Measurements from ENCODE around the gene CDC14A. TPM values are rescaled to one million over a fixed set of nuclear protein-coding genes. Genes with fewer than 3 reads are reported as not detected.

CDC14A gene
- total and polyA plus RNA-seq, 9 donors: 3.8 to 6.6 (median 4.6) TPM

DNA sequence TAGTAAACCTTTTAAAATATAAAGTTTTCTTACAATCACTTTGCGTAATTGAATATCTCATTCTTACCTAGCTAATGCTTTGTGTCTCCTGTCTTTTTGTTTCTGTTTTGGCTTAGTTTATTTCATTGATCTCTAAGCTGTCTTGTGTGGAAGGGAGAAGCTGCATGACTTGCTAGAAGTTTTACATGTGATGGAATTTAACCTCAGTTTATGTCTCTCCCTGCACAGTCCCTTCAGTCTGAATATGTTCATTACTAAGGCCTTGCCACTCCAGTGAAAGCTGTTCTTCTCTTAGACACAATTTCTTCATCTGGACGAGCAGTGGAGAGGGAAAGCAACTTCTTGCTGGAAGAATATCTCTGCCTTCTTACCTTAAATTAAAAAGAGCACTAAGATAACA, 165.7 kb downstream of the CDC14A start:
- no peaks in the 10 kb centered on the region for H3K9me3 ChIP-seq (replicated peaks; ENCODE audit: control insufficient read depth, low read depth, low read length)
- no peaks in the 10 kb centered on the region for H3K36me3 ChIP-seq (ENCODE audit: control insufficient read depth, insufficient read depth, low read length)
- no peak overlapping the region for H3K4me3 ChIP-seq (ENCODE audit: low read length)
- H3K27ac ChIP-seq (ENCODE audit: low read length): no peak overlapping the region
- no peak for DNase-seq
- no CpG with 5 or more reads among the region's 2 CpGs for WGBS (ENCODE audit: insufficient coverage)
- no peaks in the 10 kb centered on the region for H3K4me1 ChIP-seq (ENCODE audit: control insufficient read depth, insufficient read depth, low read length)
- H3K27me3 ChIP-seq (ENCODE audit: control insufficient read depth, insufficient read depth, low read length): no peaks in the 10 kb centered on the region

DNA sequence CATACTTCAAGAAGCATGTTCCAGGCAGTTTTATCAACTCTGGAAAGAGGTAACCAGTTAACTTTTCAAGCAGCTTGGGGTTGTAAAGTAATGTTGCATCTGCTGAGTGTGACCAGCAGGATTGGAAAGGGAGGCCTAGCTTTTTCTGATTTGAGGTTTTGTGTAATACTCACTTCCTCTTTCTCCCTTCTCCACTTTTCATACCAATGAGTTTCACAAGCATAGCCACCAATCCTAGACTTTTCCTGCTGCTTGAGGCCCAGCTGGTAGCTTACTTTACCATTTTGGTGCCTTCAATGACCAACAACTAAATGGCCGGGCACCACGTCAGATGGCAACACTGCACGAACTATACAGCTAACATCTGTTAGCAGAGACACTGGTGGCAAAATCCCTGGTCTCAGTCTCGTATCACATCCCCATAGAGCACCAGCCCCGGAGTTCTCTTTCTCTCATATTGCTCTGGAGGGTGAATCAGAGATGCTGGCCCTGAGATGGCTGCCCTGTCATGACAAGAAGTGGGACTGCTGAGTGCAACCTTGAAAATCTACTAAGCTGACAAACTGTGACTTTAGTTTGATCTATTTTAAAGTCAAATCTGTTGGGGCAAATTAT, 170.8 kb downstream of the CDC14A start:
- H3K9me3 ChIP-seq (replicated peaks; ENCODE audit: control insufficient read depth, low read depth, low read length): no peaks in the 10 kb centered on the region
- no peaks in the 10 kb centered on the region for H3K27me3 ChIP-seq (ENCODE audit: control insufficient read depth, insufficient read depth, low read length)
- peaks cover 2% of the 10 kb centered on the region for H3K4me1 ChIP-seq (ENCODE audit: control insufficient read depth, insufficient read depth, low read length)
- no peaks in the 10 kb centered on the region for H3K36me3 ChIP-seq (ENCODE audit: control insufficient read depth, insufficient read depth, low read length)
- no peak overlapping the region for H3K27ac ChIP-seq (ENCODE audit: low read length)
- 76% methylated on average over 3 of the region's 5 CpGs for WGBS (ENCODE audit: insufficient coverage)
- DNase-seq: peak; percentile 28
- no peak overlapping the region for H3K4me3 ChIP-seq (ENCODE audit: low read length)

DNA sequence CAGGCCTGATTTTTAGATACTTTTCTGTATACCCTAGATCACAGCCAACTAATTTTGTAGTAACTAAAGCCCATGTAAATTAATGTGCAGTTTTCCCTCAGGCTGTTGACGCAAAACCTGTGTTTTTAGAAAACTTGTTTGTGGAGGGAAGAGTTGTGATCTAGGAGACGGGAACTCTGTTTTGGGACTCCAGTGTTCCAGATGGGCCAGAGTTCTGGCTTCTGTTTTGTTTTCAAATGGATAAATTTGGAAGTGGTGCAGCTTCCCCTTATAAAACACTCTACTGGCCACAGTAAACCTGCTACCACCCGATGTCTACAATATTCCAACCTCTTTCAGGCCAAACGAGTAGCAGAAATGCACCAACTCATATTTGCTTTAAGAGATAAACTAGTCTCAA, 172.0 kb downstream of the CDC14A start:
- Histone ChIP-seq H3K36me3 (ENCODE audit: control insufficient read depth, insufficient read depth, low read length) (no peaks in the 10 kb centered on the region), H3K4me1 (ENCODE audit: control insufficient read depth, insufficient read depth, low read length) (peaks cover 3% of the 10 kb centered on the region), H3K4me3 (ENCODE audit: low read length) (no peak overlapping the region), H3K9me3 (replicated peaks; ENCODE audit: control insufficient read depth, low read depth, low read length) (no peaks in the 10 kb centered on the region), H3K27ac (ENCODE audit: low read length) (no peak overlapping the region), H3K27me3 (ENCODE audit: control insufficient read depth, insufficient read depth, low read length) (no peaks in the 10 kb centered on the region)
- WGBS (ENCODE audit: insufficient coverage): no CpG with 5 or more reads among the region's 4 CpGs
- no peak for DNase-seq

- Histone ChIP-seq H3K4me1 (ENCODE audit: control insufficient read depth, insufficient read depth, low read length) (peaks cover 7% of the 10 kb centered on the region), H3K27ac (ENCODE audit: low read length) (no peak overlapping the region), H3K27me3 (ENCODE audit: control insufficient read depth, insufficient read depth, low read length) (no peaks in the 10 kb centered on the region), H3K4me3 (ENCODE audit: low read length) (no peak overlapping the region), H3K36me3 (ENCODE audit: control insufficient read depth, insufficient read depth, low read length) (no peaks in the 10 kb centered on the region), H3K9me3 (replicated peaks; ENCODE audit: control insufficient read depth, low read depth, low read length) (no peaks in the 10 kb centered on the region)
- whole genome bisulfite sequencing (ENCODE audit: insufficient coverage): no CpG with 5 or more reads among the region's 2 CpGs
- DNase-seq: no peak
Measured at GRCh38 chr1:100526894-100527293, 174.6 kb downstream of the CDC14A start.

DNA sequence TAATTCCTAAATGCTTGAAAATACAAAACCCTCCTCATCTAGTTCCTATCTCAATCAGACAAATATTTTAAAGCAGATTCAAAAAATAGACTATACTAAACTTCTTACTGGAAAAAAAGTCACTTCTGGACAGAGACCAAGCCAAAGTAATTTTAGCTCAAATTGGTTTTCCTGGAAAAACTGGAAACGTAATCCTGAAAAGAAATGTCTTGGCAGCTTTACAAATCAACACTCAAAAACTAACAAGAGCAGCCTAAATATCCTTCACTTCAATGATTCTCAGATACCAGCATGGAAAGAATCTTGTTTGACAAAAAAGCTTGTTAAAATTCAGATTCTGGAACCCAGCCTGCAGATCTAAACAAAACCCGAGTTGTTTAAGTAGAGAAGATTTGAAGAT, 176.6 kb downstream of the CDC14A start:
- Histone ChIP-seq H3K9me3 (replicated peaks; ENCODE audit: control insufficient read depth, low read depth, low read length) (no peaks in the 10 kb centered on the region), H3K36me3 (ENCODE audit: control insufficient read depth, insufficient read depth, low read length) (no peaks in the 10 kb centered on the region), H3K4me1 (ENCODE audit: control insufficient read depth, insufficient read depth, low read length) (peaks cover 12% of the 10 kb centered on the region), H3K4me3 (ENCODE audit: low read length) (no peak overlapping the region), H3K27me3 (ENCODE audit: control insufficient read depth, insufficient read depth, low read length) (no peaks in the 10 kb centered on the region), H3K27ac (ENCODE audit: low read length) (peak overlapping the region; percentile 45)
- peak; percentile 93 for DNase-seq
- WGBS (ENCODE audit: insufficient coverage): no CpG with 5 or more reads among the region's 2 CpGs

- Histone ChIP-seq H3K27ac (ENCODE audit: low read length) (peak overlapping the region; percentile 15), H3K27me3 (ENCODE audit: control insufficient read depth, insufficient read depth, low read length) (peaks cover 3% of the 10 kb centered on the region), H3K9me3 (replicated peaks; ENCODE audit: control insufficient read depth, low read depth, low read length) (no peaks in the 10 kb centered on the region), H3K4me1 (ENCODE audit: control insufficient read depth, insufficient read depth, low read length) (peaks cover 12% of the 10 kb centered on the region), H3K4me3 (ENCODE audit: low read length) (no peak overlapping the region), H3K36me3 (ENCODE audit: control insufficient read depth, insufficient read depth, low read length) (no peaks in the 10 kb centered on the region)
- DNase-seq: no peak
- WGBS (ENCODE audit: insufficient coverage): 100% methylated on average over 1 of the region's 5 CpGs
Measured at GRCh38 chr1:100530141-100530540, 177.8 kb downstream of the CDC14A start.

DNA sequence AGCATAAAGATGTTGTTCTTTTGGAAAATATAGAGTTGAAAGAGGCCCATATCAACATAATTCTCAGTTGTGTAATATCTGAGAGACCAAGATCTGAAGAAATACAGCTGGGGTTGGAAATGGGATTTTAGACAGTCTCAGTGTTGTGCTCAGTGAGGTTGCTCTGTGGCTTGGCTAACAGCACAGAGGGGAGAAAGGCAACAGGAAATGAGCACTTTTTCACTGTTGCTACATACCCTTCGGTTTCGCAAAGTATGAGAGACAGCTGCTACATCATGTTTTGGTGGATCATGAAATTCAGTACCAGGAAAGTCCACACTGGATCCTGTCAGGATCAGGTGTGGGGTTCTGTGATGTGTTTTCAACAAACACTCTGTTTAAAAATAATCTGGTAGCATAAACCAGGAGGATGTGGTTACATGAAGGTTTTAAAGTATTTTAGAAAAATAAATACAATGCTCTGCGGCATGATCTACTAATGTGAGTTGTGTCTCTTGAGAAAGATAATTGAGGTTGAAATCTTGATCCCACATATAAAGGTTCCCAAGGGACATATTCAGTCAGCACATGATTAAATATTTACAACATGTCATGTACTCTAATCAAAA, 178.7 kb downstream of the CDC14A start:
- peak; percentile 75 for DNase-seq
- WGBS (ENCODE audit: insufficient coverage): no CpG with 5 or more reads among the region's 3 CpGs
- H3K27me3 ChIP-seq (ENCODE audit: control insufficient read depth, insufficient read depth, low read length): peaks cover 5% of the 10 kb centered on the region
- H3K36me3 ChIP-seq (ENCODE audit: control insufficient read depth, insufficient read depth, low read length): no peaks in the 10 kb centered on the region
- no peak overlapping the region for H3K4me3 ChIP-seq (ENCODE audit: low read length)
- peak overlapping the region; percentile 54 for H3K27ac ChIP-seq (ENCODE audit: low read length)
- peaks cover 12% of the 10 kb centered on the region for H3K4me1 ChIP-seq (ENCODE audit: control insufficient read depth, insufficient read depth, low read length)
- no peaks in the 10 kb centered on the region for H3K9me3 ChIP-seq (replicated peaks; ENCODE audit: control insufficient read depth, low read depth, low read length)

DNA sequence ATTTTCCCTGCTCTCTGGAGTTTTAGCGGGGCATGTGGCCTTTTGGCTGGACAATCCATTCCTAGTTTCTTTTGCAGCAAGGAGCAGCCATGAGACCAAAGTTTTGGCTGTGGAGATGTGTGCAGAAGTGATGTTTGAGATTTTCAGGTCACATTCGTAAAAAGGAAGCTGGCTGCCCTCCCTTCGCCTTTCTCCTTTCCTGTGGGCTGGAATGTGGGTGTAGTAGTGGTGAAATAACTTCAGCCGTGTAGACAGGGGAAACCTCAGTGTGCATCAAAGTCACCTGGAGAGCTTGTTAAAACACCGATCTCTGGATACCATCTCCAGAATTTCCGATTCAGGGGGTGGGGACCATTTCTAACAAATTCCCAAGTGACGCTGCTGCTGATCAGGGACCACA, 180.3 kb downstream of the CDC14A start:
- Histone ChIP-seq H3K4me3 (ENCODE audit: low read length) (no peak overlapping the region), H3K9me3 (replicated peaks; ENCODE audit: control insufficient read depth, low read depth, low read length) (no peaks in the 10 kb centered on the region), H3K27me3 (ENCODE audit: control insufficient read depth, insufficient read depth, low read length) (peaks cover 5% of the 10 kb centered on the region), H3K36me3 (ENCODE audit: control insufficient read depth, insufficient read depth, low read length) (no peaks in the 10 kb centered on the region), H3K27ac (ENCODE audit: low read length) (no peak overlapping the region), H3K4me1 (ENCODE audit: control insufficient read depth, insufficient read depth, low read length) (peaks cover 12% of the 10 kb centered on the region)
- peak; percentile 19 for DNase-seq
- no CpG with 5 or more reads among the region's 7 CpGs for WGBS (ENCODE audit: insufficient coverage)

GRCh38 chr1:100535264-100535663, 183.0 kb downstream of the CDC14A start:
- no peak for DNase-seq
- H3K36me3 ChIP-seq (ENCODE audit: control insufficient read depth, insufficient read depth, low read length): no peaks in the 10 kb centered on the region
- peaks cover 24% of the 10 kb centered on the region for H3K4me1 ChIP-seq (ENCODE audit: control insufficient read depth, insufficient read depth, low read length)
- H3K27ac ChIP-seq (ENCODE audit: low read length): no peak overlapping the region
- H3K27me3 ChIP-seq (ENCODE audit: control insufficient read depth, insufficient read depth, low read length): peaks cover 25% of the 10 kb centered on the region
- WGBS (ENCODE audit: insufficient coverage): 0% methylated on average over 1 of the region's 2 CpGs
- H3K4me3 ChIP-seq (ENCODE audit: low read length): no peak overlapping the region
- H3K9me3 ChIP-seq (replicated peaks; ENCODE audit: control insufficient read depth, low read depth, low read length): no peaks in the 10 kb centered on the region

- Histone ChIP-seq H3K4me1 (ENCODE audit: control insufficient read depth, insufficient read depth, low read length) (peaks cover 22% of the 10 kb centered on the region), H3K36me3 (ENCODE audit: control insufficient read depth, insufficient read depth, low read length) (no peaks in the 10 kb centered on the region), H3K9me3 (replicated peaks; ENCODE audit: control insufficient read depth, low read depth, low read length) (no peaks in the 10 kb centered on the region), H3K27ac (ENCODE audit: low read length) (no peak overlapping the region), H3K27me3 (ENCODE audit: control insufficient read depth, insufficient read depth, low read length) (peaks cover 28% of the 10 kb centered on the region), H3K4me3 (ENCODE audit: low read length) (no peak overlapping the region)
- DNase-seq: no peak
- WGBS (ENCODE audit: insufficient coverage): 80% methylated on average over 1 of the region's 3 CpGs
Measured at GRCh38 chr1:100536031-100536430, 183.7 kb downstream of the CDC14A start.

All from muscle of leg (tissue), 11 donors.